Measurements from ENCODE around the gene PACSIN1. TPM values are rescaled to one million over a fixed set of nuclear protein-coding genes. Genes with fewer than 3 reads are reported as not detected.

Gene PACSIN1
- total RNA-seq, 1 donor: 0.42 TPM

GRCh38 chr6:34557228-34557627 is 91.4 kb downstream of the PACSIN1 start:
- H3K4me1 ChIP-seq (ENCODE audit: insufficient read depth, low read length): no peaks in the 10 kb centered on the region
- H3K9me3 ChIP-seq (ENCODE audit: low read depth, low read length): no peaks in the 10 kb centered on the region
- H3K4me3 ChIP-seq (ENCODE audit: low read length): no peak overlapping the region
- H3K27me3 ChIP-seq (ENCODE audit: insufficient read depth, low read length): no peaks in the 10 kb centered on the region

- Histone ChIP-seq H3K9me3 (ENCODE audit: low read depth, low read length) (no peaks in the 10 kb centered on the region), H3K27me3 (ENCODE audit: insufficient read depth, low read length) (no peaks in the 10 kb centered on the region), H3K4me1 (ENCODE audit: insufficient read depth, low read length) (no peaks in the 10 kb centered on the region), H3K4me3 (ENCODE audit: low read length) (no peak overlapping the region)
These were observed 92.4 kb downstream of the PACSIN1 start for GRCh38 chr6:34558172-34558714.

- H3K9me3 ChIP-seq (ENCODE audit: low read depth, low read length): no peaks in the 10 kb centered on the region
- no peak overlapping the region for H3K4me3 ChIP-seq (ENCODE audit: low read length)
These were observed 93.9 kb downstream of the PACSIN1 start for GRCh38 chr6:34559651-34560365.

GRCh38 chr6:34560366-34561226 is 94.7 kb downstream of the PACSIN1 start:
- Histone ChIP-seq H3K4me1 (ENCODE audit: insufficient read depth, low read length) (no peaks in the 10 kb centered on the region), H3K4me3 (ENCODE audit: low read length) (no peak overlapping the region), H3K27me3 (ENCODE audit: insufficient read depth, low read length) (no peaks in the 10 kb centered on the region), H3K9me3 (ENCODE audit: low read depth, low read length) (no peaks in the 10 kb centered on the region)

More at GRCh38 chr6:34559651-34560365, 93.9 kb downstream of the PACSIN1 start:
- no peaks in the 10 kb centered on the region for H3K4me1 ChIP-seq (ENCODE audit: insufficient read depth, low read length)
- H3K27me3 ChIP-seq (ENCODE audit: insufficient read depth, low read length): no peaks in the 10 kb centered on the region

- Histone ChIP-seq H3K4me3 (ENCODE audit: low read length) (no peak overlapping the region), H3K9me3 (ENCODE audit: low read depth, low read length) (no peaks in the 10 kb centered on the region), H3K27me3 (ENCODE audit: insufficient read depth, low read length) (no peaks in the 10 kb centered on the region), H3K4me1 (ENCODE audit: insufficient read depth, low read length) (no peaks in the 10 kb centered on the region)
These were observed 95.3 kb downstream of the PACSIN1 start for GRCh38 chr6:34561227-34561530.

GRCh38 chr6:34562350-34562749 is 96.5 kb downstream of the PACSIN1 start:
- H3K9me3 ChIP-seq (ENCODE audit: low read depth, low read length): no peaks in the 10 kb centered on the region
- H3K4me3 ChIP-seq (ENCODE audit: low read length): no peak overlapping the region
- H3K4me1 ChIP-seq (ENCODE audit: insufficient read depth, low read length): no peaks in the 10 kb centered on the region
- H3K27me3 ChIP-seq (ENCODE audit: insufficient read depth, low read length): no peaks in the 10 kb centered on the region

GRCh38 chr6:34562861-34563512 is 97.1 kb downstream of the PACSIN1 start:
- no peaks in the 10 kb centered on the region for H3K27me3 ChIP-seq (ENCODE audit: insufficient read depth, low read length)
- no peaks in the 10 kb centered on the region for H3K9me3 ChIP-seq (ENCODE audit: low read depth, low read length)
- no peaks in the 10 kb centered on the region for H3K4me1 ChIP-seq (ENCODE audit: insufficient read depth, low read length)
- no peak overlapping the region for H3K4me3 ChIP-seq (ENCODE audit: low read length)

- no peaks in the 10 kb centered on the region for H3K27me3 ChIP-seq (ENCODE audit: insufficient read depth, low read length)
- H3K9me3 ChIP-seq (ENCODE audit: low read depth, low read length): no peaks in the 10 kb centered on the region
- H3K4me1 ChIP-seq (ENCODE audit: insufficient read depth, low read length): no peaks in the 10 kb centered on the region
- no peak overlapping the region for H3K4me3 ChIP-seq (ENCODE audit: low read length)
These were observed 97.6 kb downstream of the PACSIN1 start for GRCh38 chr6:34563513-34563870.

- no peak overlapping the region for H3K4me3 ChIP-seq (ENCODE audit: low read length)
- H3K27me3 ChIP-seq (ENCODE audit: insufficient read depth, low read length): no peaks in the 10 kb centered on the region
- no peaks in the 10 kb centered on the region for H3K9me3 ChIP-seq (ENCODE audit: low read depth, low read length)
- no peaks in the 10 kb centered on the region for H3K4me1 ChIP-seq (ENCODE audit: insufficient read depth, low read length)
These were observed 98.3 kb downstream of the PACSIN1 start for GRCh38 chr6:34564181-34564580.

- H3K9me3 ChIP-seq (ENCODE audit: low read depth, low read length): no peaks in the 10 kb centered on the region
- no peaks in the 10 kb centered on the region for H3K27me3 ChIP-seq (ENCODE audit: insufficient read depth, low read length)
These were observed 99.9 kb downstream of the PACSIN1 start for GRCh38 chr6:34565722-34566137.

GRCh38 chr6:34566830-34567546 is 101.1 kb downstream of the PACSIN1 start:
- no peak overlapping the region for H3K4me3 ChIP-seq (ENCODE audit: low read length)
- H3K27me3 ChIP-seq (ENCODE audit: insufficient read depth, low read length): no peaks in the 10 kb centered on the region
- H3K4me1 ChIP-seq (ENCODE audit: insufficient read depth, low read length): no peaks in the 10 kb centered on the region
- no peaks in the 10 kb centered on the region for H3K9me3 ChIP-seq (ENCODE audit: low read depth, low read length)

More at GRCh38 chr6:34565722-34566137, 99.9 kb downstream of the PACSIN1 start:
- Histone ChIP-seq H3K4me1 (ENCODE audit: insufficient read depth, low read length) (no peaks in the 10 kb centered on the region), H3K4me3 (ENCODE audit: low read length) (no peak overlapping the region)

- Histone ChIP-seq H3K4me1 (ENCODE audit: insufficient read depth, low read length) (no peaks in the 10 kb centered on the region), H3K27me3 (ENCODE audit: insufficient read depth, low read length) (no peaks in the 10 kb centered on the region), H3K9me3 (ENCODE audit: low read depth, low read length) (no peaks in the 10 kb centered on the region), H3K4me3 (ENCODE audit: low read length) (no peak overlapping the region)
These were observed 102.7 kb downstream of the PACSIN1 start for GRCh38 chr6:34568341-34569201.

- no peak overlapping the region for H3K4me3 ChIP-seq (ENCODE audit: low read length)
- H3K27me3 ChIP-seq (ENCODE audit: insufficient read depth, low read length): no peaks in the 10 kb centered on the region
- no peaks in the 10 kb centered on the region for H3K4me1 ChIP-seq (ENCODE audit: insufficient read depth, low read length)
- H3K9me3 ChIP-seq (ENCODE audit: low read depth, low read length): no peaks in the 10 kb centered on the region
These were observed 103.6 kb downstream of the PACSIN1 start for GRCh38 chr6:34569361-34569973.

Data from mononuclear cell (primary cell).